GM06990 (cell line): Measurements from ENCODE around the gene UBASH3A.

Experiments used
- DNase-seq: peaks from one replicate; pipeline ENCODE4 v3.0.0-alpha.2; 2011; ENCODE audit not compliant: insufficient read length; ENCODE audit errors: extremely low read depth
- H3K27me3 ChIP-seq: replicated peaks from 2 replicates; pipeline ENCODE4 v1.6.0; 2011; ENCODE audit warnings: low read length; ENCODE audit not compliant: control insufficient read depth, insufficient read depth
- H3K36me3 ChIP-seq: 2 replicates; pipeline ENCODE4 v1.5.1; 2011; ENCODE audit warnings: low read length; ENCODE audit not compliant: control insufficient read depth, insufficient read depth
- H3K4me3 ChIP-seq: replicated peaks from 2 replicates; pipeline ENCODE4 v1.5.1; 2011; ENCODE audit warnings: low read depth, mild to moderate bottlenecking, control low read depth, low read length
- CTCF ChIP-seq: IDR thresholded peaks from 2 replicates; pipeline ENCODE4 v1.5.1; 2011; ENCODE audit warnings: low read length, control low read depth, mild to moderate bottlenecking, inconsistent platforms; ENCODE audit not compliant: insufficient read depth, poor library complexity, severe bottlenecking

UBASH3A gene

DNA sequence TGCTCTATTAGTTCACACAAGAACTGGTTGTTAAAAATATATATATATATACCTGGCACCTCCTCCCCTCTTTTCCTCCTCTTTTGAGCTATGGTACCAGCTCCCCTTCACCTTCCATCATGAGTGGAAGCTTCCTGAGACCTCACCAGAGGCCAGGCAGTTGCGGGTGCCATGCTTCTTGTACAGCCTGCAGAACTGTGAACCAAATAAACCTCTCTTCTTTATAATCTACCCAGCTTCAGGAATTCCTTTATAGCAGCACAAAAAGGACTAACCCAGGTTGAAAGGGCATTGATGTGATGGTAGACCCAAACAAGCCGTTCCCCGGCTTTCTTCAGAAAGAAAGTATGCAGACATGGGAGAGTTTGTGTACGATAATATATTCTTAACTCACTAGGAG, 77.5 kb downstream of the UBASH3A start:
- TF ChIP-seq CTCF: no peak
- DNase-seq: no peak
- Histone ChIP-seq H3K36me3 (no peaks in the 10 kb centered on the region), H3K27me3 (no peaks in the 10 kb centered on the region), H3K4me3 (no peak overlapping the region)

DNA sequence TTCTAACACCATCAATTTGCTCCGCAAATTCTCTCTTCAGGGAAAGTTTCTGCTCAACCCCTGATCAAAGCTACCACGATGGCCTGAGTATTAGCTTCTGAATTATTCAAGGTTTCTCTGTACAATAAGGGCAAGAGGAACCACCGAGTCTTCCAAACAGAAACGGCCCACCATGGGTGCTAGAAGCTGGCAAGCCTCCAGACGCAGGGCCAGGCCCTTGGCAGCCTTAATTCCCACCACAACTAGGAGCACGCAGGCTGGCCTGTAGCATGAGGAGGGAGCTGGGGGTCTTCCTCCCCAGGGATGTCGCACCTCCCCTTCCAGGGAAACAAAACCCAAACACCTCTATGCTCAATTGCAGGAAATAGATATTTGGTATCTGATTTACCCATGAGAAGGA, 81.3 kb downstream of the UBASH3A start:
- Histone ChIP-seq H3K4me3 (no peak overlapping the region), H3K36me3 (no peaks in the 10 kb centered on the region), H3K27me3 (no peaks in the 10 kb centered on the region)
- DNase-seq: no peak
- no peak for TF ChIP-seq CTCF

- H3K36me3 ChIP-seq: no peaks in the 10 kb centered on the region
- H3K4me3 ChIP-seq: no peak overlapping the region
- no peak for DNase-seq
- no peaks in the 10 kb centered on the region for H3K27me3 ChIP-seq
- no peak for TF ChIP-seq CTCF
Measured at GRCh38 chr21:42486072-42486471, 82.4 kb downstream of the UBASH3A start.

GRCh38 chr21:42486531-42486930, 82.8 kb downstream of the UBASH3A start:
- H3K4me3 ChIP-seq: no peak overlapping the region
- no peaks in the 10 kb centered on the region for H3K36me3 ChIP-seq
- no peaks in the 10 kb centered on the region for H3K27me3 ChIP-seq
- DNase-seq: no peak
- TF ChIP-seq CTCF: no peak

DNA sequence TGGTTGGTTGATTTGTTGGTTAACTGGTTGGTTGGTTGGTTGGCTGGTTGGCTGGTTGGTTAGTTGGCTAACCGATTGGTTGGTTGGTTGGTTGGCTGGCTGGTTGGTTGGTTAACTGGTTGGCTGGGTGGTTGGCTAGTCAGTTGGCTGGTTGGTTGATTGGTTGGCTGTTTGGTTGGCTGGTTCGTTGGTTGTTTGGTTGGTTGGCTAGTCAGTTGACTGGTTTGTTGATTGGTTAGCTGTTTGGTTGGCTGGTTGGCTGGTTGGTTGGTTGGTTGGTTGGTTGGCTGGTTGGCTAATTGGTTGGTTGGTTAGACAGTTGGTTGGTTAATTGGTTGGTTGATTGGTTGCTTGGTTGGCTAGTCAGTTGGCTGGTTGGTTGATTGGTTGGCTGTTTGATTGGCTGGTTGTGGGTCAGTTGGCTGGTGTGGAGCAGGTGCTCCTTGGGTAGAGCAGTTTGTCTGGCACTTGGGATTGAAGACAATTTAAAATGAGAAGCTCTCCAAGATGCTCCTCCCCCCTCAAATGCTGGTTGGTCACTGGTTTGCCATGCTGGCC, 85.4 kb downstream of the UBASH3A start:
- DNase-seq: no peak
- no peaks in the 10 kb centered on the region for H3K27me3 ChIP-seq
- no peak overlapping the region for H3K4me3 ChIP-seq
- H3K36me3 ChIP-seq: no peaks in the 10 kb centered on the region
- TF ChIP-seq CTCF: no peak

DNA sequence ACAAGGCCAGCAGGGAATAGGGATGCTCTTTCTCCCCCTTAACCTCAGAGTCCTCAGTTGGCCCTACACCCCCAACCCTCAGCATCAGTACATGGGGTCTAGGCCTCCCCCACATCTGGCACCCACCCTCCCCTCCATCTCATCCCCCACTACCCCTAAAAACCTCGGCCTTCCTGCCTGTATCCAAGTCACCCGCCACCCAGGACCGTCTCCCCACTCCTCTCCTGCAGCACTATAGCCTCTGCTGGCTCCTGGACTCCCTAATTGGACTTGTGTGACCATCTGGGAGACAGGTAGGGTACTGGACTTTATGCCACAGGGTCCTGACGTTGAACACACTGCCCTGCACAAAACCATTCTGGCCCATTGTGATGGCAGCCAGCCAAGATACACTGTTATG, 86.3 kb downstream of the UBASH3A start:
- Histone ChIP-seq H3K36me3 (no peaks in the 10 kb centered on the region), H3K27me3 (no peaks in the 10 kb centered on the region), H3K4me3 (no peak overlapping the region)
- TF ChIP-seq CTCF: no peak
- no peak for DNase-seq
